RKO (cell line): ENCODE data around the gene GSN.

Experiments
- DNase-seq: peaks from one replicate; pipeline ENCODE4 v3.0.0-alpha.2; 2016; ENCODE audit warnings: low spot score

GSN gene

GRCh38 chr9:121353241-121354061 lies 85.5 kb downstream of the GSN start:
- no peak for DNase-seq

- DNase-seq: no peak
Observed at GRCh38 chr9:121354141-121354540, 86.2 kb downstream of the GSN start.

GRCh38 chr9:121354762-121355161 lies 86.8 kb downstream of the GSN start:
- no peak for DNase-seq

GRCh38 chr9:121357011-121357410 lies 89.0 kb downstream of the GSN start:
- no peak for DNase-seq

GRCh38 chr9:121358751-121359150 lies 90.8 kb downstream of the GSN start:
- no peak for DNase-seq

- no peak for DNase-seq
Observed at GRCh38 chr9:121359351-121360294, 91.7 kb downstream of the GSN start.

- peak; percentile 39 for DNase-seq
Observed at GRCh38 chr9:121360601-121361374, 92.8 kb downstream of the GSN start.

GRCh38 chr9:121362813-121363621 lies 95.1 kb downstream of the GSN start:
- no peak for DNase-seq

GRCh38 chr9:121363622-121363961 lies 95.6 kb downstream of the GSN start:
- no peak for DNase-seq

GRCh38 chr9:121364077-121364476 lies 96.1 kb downstream of the GSN start:
- DNase-seq: no peak

GRCh38 chr9:121364886-121365285 lies 96.9 kb downstream of the GSN start:
- DNase-seq: no peak

- no peak for DNase-seq
Observed at GRCh38 chr9:121365564-121365963, 97.6 kb downstream of the GSN start.

- no peak for DNase-seq
Observed at GRCh38 chr9:121366611-121367192, 98.7 kb downstream of the GSN start.

GRCh38 chr9:121367306-121368137 lies 99.6 kb downstream of the GSN start:
- DNase-seq: no peak

- DNase-seq: no peak
Observed at GRCh38 chr9:121368138-121368522, 100.2 kb downstream of the GSN start.

GRCh38 chr9:121368745-121369144 lies 100.8 kb downstream of the GSN start:
- no peak for DNase-seq

- DNase-seq: no peak
Observed at GRCh38 chr9:121369595-121370265, 101.8 kb downstream of the GSN start, which contains the start of gene STOM. STOM (minus strand) TSS chr9:121370250; CDS start chr9:121370187, 63 bp downstream.

GRCh38 chr9:121371495-121372061 lies 103.6 kb downstream of the GSN start:
- DNase-seq: no peak
